BJ (cell line): ENCODE measurements around the gene FGF1. TPM values are rescaled to one million over a fixed set of nuclear protein-coding genes. Genes with fewer than 3 reads are reported as not detected.

Experiments used
- CTCF ChIA-PET: fragments of 350-600 bp; formaldehyde crosslinking; extraction: SDS; loops from one replicate; lab custom pipeline; 2021; ENCODE audit warnings: antibody characterized with exemption, inconsistent platforms; lab: Yijun Ruan, JAX
- POLR2A ChIA-PET: fragments of 300-600 bp; sonication (Branson Sonifier 250); formaldehyde crosslinking; extraction: SDS; loops from one replicate; lab custom pipeline; 2021; ENCODE audit warnings: antibody characterized with exemption; lab: Charles Lee
- DNase-seq: peaks from one replicate; pipeline ENCODE4 v3.0.0-alpha.2; 2011; ENCODE audit warnings: low read depth
- H3K27me3 ChIP-seq: 2 replicates; pipeline ENCODE4 v1.6.0; 2011; ENCODE audit warnings: low read length; ENCODE audit not compliant: control insufficient read depth, insufficient read depth
- H3K36me3 ChIP-seq: 2 replicates; pipeline ENCODE4 v1.5.1; 2011; ENCODE audit warnings: low read length; ENCODE audit not compliant: control insufficient read depth, insufficient read depth
- H3K4me3 ChIP-seq: 2 replicates; pipeline ENCODE4 v1.5.1; 2011; ENCODE audit warnings: low read depth, mild to moderate bottlenecking, control low read depth, low read length
- CTCF ChIP-seq: IDR thresholded peaks from 2 replicates; pipeline ENCODE4 v1.5.1; 2011; ENCODE audit warnings: low read depth, mild to moderate bottlenecking, control low read depth, inconsistent platforms, low read length, moderate library complexity; ENCODE audit not compliant: insufficient read depth
- polyA plus RNA-seq: library from polyadenylated mRNA; depleted of rRNA; stranded (reverse); fragments of >200 nt; gene quantifications from 2 replicates; pipeline ENCODE4 v1.2.3, GENCODE V29; 2011

Gene FGF1
- polyA plus RNA-seq, 1 experiment = 14.8 TPM

- CTCF ChIA-PET = interaction anchor here (1.2 to 2.2 kb wide), 2 partner anchors 9 to 23 kb away, joined by 5 to 6 read pairs; no protein-coding TSS in a partner anchor
- POLR2A ChIA-PET = no interaction called here
Observed at GRCh38 chr5:142678529-142678928, 7.4 kb downstream of the FGF1 start.

GRCh38 chr5:142677198-142677597, 8.7 kb downstream of the FGF1 start:
- ChIA-PET CTCF (interaction anchor here (0.7 to 3.1 kb wide), 4 partner anchors 18 to 36 kb away, joined by 3 to 14 read pairs (median 5); no protein-coding TSS in a partner anchor), POLR2A (no interaction called here)
- TF ChIP-seq CTCF = no peak
- DNase-seq = no peak
- Histone ChIP-seq H3K36me3 (no peaks in the 10 kb centered on the region), H3K4me3 (no peak overlapping the region), H3K27me3 (no peaks in the 10 kb centered on the region)

More at GRCh38 chr5:142678529-142678928, 7.4 kb downstream of the FGF1 start:
- no peak for DNase-seq
- H3K36me3 ChIP-seq = no peaks in the 10 kb centered on the region
- no peaks in the 10 kb centered on the region for H3K27me3 ChIP-seq
- no peak overlapping the region for H3K4me3 ChIP-seq
- no peak for TF ChIP-seq CTCF

- POLR2A ChIA-PET = no interaction called here
- CTCF ChIA-PET = interaction anchor here (0.9 to 3.1 kb wide), 5 partner anchors 8 to 37 kb away, joined by 4 to 14 read pairs (median 5); no protein-coding TSS in a partner anchor
- no peak for TF ChIP-seq CTCF
Observed at GRCh38 chr5:142676318-142676717, 9.6 kb downstream of the FGF1 start.

GRCh38 chr5:142674531-142675469, 11.1 kb downstream of the FGF1 start:
- POLR2A ChIA-PET = no interaction called here
- CTCF ChIA-PET = interaction anchor here (1.1 to 3.1 kb wide), 4 partner anchors 19 to 64 kb away, joined by 3 to 14 read pairs (median 6); no protein-coding TSS in a partner anchor

More at GRCh38 chr5:142676318-142676717, 9.6 kb downstream of the FGF1 start:
- Histone ChIP-seq H3K27me3 (no peaks in the 10 kb centered on the region), H3K36me3 (no peaks in the 10 kb centered on the region), H3K4me3 (no peak overlapping the region)
- DNase-seq = no peak

More at GRCh38 chr5:142674531-142675469, 11.1 kb downstream of the FGF1 start:
- Histone ChIP-seq H3K27me3 (no peaks in the 10 kb centered on the region), H3K36me3 (no peaks in the 10 kb centered on the region), H3K4me3 (no peak overlapping the region)
- TF ChIP-seq CTCF = no peak
- DNase-seq = peak; percentile 56
